Gastrocnemius medialis (tissue), 4 donors: ENCODE results near the gene SRRM3. TPM values are rescaled to one million over a fixed set of nuclear protein-coding genes. Genes with fewer than 3 reads are reported as not detected.

ENCODE experiments used
- ATAC-seq, 2 donors: fragments of 150-250 bp; one replicate each; pipeline ENCODE4 v1.9.1; 2016
- DNase-seq, 2 donors: peaks; one replicate each; pipeline ENCODE4 v3.0.0-alpha.2; 2019
- H3K27ac ChIP-seq, 4 donors: fragments of 200-600 bp; sonication (generic); 1 replicate in 1 of 4; 2 replicates in 3 of 4; pipeline ENCODE4 v1.5.1; 2016 to 2018; ENCODE audit warnings: mild to moderate bottlenecking in 2 of 4, moderate library complexity in 1 of 4
- H3K27me3 ChIP-seq, 3 donors: fragments of 200-600 bp; sonication (generic) in 2 of 3; 1 replicate in 1 of 3; 2 replicates in 2 of 3; pipeline versions ENCODE4 v1.5.1 to v1.6.0; 2016 to 2019; ENCODE audit warnings: mild to moderate bottlenecking in 1 of 3, moderate library complexity in 1 of 3
- H3K36me3 ChIP-seq, 2 donors: fragments of 200-600 bp; sonication (generic) in 1 of 2; one replicate each; pipeline ENCODE4 v1.5.1; 2017 to 2018
- H3K4me1 ChIP-seq, 2 donors: fragments of 200-600 bp; sonication (generic) in 1 of 2; one replicate each; pipeline ENCODE4 v1.5.1; 2016 to 2017; ENCODE audit warnings: mild to moderate bottlenecking in 2 of 2
- H3K4me3 ChIP-seq, 4 donors: fragments of 200-600 bp; sonication (generic) in 3 of 4; 1 replicate in 1 of 4; 2 replicates in 3 of 4; pipeline ENCODE4 v1.5.1; 2016 to 2019; ENCODE audit warnings: mild to moderate bottlenecking in 2 of 4
- H3K9me3 ChIP-seq, 3 donors: fragments of 200-600 bp; sonication (generic) in 2 of 3; 1 replicate in 1 of 3; 2 replicates in 2 of 3; pipeline ENCODE4 v1.5.1; 2016 to 2019
- POLR2A ChIP-seq, 2 donors: fragments of 450-650 bp; IDR thresholded peaks; one replicate each; pipeline ENCODE4 v1.6.1; 2017; ENCODE audit warnings: antibody characterized with exemption in 2 of 2, mild to moderate bottlenecking in 2 of 2, moderate library complexity in 2 of 2
- in situ Hi-C, 4 donors: fragments of 200-750 bp; cut with MboI; loops; one replicate each; pipeline versions ENCODE4 v1.15.0 to v1.8.0; 2017; ENCODE audit warnings: low sequenced_read_pairs in 4 of 4
- intact Hi-C: fragments of 100-400 bp; cut with DNase I; formaldehyde crosslinking; loops from one replicate; pipeline ENCODE4 v1.15.1; 2023; ENCODE audit warnings: low total_unique reads
- total RNA-seq, 4 donors: library from RNA; depleted of rRNA; stranded (reverse); fragments of >200 nt; gene quantifications; one replicate each; pipeline versions ENCODE4 v1.1.0 to v1.2.3, GENCODE V29; 2016
- TF ChIP-seq, protein P1 (sequence below), 5 experiments: fragments of 450-650 bp in 3 of 5; fragments of 200-600 bp in 2 of 5; sonication (generic) in 2 of 5; IDR thresholded peaks in 4 of 5; conservative IDR thresholded peaks in 1 of 5; 1 replicate in 4 of 5; 2 replicates in 1 of 5; pipeline ENCODE4 v1.5.1; 2016 to 2019; ENCODE audit warnings: antibody characterized with exemption in 5 of 5, mild to moderate bottlenecking in 3 of 5, moderate library complexity in 3 of 5

SRRM3 gene
- total RNA-seq, 4 donors from 2014 or later = 0.53 to 1.2 (median 0.84) TPM

DNA sequence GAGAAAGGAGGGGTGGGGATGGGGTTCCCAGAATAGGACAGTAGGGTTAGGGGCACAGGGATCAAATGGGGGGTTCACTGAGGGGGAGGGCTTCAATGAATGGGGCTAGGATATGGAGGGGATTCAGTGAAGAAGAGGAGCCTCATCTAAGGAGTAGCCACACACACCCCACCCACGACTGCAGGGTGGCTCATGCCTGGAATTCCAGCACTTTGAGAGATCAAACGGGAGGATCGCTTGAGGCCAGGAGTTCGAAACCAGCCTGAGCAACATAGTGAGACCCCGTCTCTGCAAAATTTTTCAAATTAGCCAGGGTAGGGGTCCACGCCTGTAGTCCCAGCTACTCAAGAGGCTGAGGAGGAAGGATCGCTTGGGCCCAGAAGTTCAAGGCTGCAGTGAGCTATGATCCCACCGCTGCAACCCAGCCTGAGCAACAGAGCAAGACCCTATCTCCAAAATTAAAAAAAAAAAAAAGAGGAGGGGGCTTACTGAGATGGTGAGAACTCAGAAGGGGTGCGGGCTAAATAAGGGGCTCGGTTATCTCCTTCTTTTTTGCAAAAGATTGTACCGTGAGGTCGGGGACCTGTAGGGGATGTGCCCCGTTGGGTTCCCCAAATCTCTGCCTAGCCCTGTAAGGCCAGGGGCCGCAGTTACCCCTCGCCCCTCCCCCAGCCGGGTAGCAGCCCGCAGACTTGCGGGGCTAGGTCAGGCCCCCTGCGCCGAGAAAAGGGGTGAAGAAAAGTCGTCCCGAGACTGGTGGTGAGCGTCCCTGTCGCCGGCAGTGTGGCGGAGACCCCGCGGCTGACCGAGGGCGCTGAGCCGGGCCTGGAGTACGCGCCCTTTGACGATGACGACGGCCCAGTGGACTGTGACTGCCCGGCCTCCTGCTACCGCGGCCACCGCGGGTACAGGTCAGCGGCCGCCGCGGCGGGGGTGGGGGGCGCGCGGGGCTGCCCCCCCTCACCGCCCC, 57.7 kb downstream of the SRRM3 start:
- no peaks in the 10 kb centered on the region for H3K36me3 ChIP-seq
- H3K4me1 ChIP-seq = no peaks in the 10 kb centered on the region
- intact Hi-C loops = loop anchor here (5.0 kb wide), 1 partner anchor 82 kb away; no protein-coding TSS in a partner anchor
- no peak for DNase-seq
- H3K27ac ChIP-seq = no peak overlapping the region
- in situ Hi-C loops = no loop called here
- H3K4me3 ChIP-seq = peak overlapping the region; percentile 26 to 50 (median 36)
- peaks cover 17 to 36% (median 26%) of the 10 kb centered on the region in 3 donors for H3K27me3 ChIP-seq
- H3K9me3 ChIP-seq = no peaks in the 10 kb centered on the region
- no peak for TF ChIP-seq POLR2A (IDR thresholded peaks at IDR 0.05)
- TF ChIP-seq, protein P1, sequence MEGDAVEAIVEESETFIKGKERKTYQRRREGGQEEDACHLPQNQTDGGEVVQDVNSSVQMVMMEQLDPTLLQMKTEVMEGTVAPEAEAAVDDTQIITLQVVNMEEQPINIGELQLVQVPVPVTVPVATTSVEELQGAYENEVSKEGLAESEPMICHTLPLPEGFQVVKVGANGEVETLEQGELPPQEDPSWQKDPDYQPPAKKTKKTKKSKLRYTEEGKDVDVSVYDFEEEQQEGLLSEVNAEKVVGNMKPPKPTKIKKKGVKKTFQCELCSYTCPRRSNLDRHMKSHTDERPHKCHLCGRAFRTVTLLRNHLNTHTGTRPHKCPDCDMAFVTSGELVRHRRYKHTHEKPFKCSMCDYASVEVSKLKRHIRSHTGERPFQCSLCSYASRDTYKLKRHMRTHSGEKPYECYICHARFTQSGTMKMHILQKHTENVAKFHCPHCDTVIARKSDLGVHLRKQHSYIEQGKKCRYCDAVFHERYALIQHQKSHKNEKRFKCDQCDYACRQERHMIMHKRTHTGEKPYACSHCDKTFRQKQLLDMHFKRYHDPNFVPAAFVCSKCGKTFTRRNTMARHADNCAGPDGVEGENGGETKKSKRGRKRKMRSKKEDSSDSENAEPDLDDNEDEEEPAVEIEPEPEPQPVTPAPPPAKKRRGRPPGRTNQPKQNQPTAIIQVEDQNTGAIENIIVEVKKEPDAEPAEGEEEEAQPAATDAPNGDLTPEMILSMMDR (IDR thresholded peaks at IDR 0.05 in 4 of 5, conservative IDR thresholded peaks at IDR 0.05 in 1 of 5) = no peak
- ATAC-seq = no peak

DNA sequence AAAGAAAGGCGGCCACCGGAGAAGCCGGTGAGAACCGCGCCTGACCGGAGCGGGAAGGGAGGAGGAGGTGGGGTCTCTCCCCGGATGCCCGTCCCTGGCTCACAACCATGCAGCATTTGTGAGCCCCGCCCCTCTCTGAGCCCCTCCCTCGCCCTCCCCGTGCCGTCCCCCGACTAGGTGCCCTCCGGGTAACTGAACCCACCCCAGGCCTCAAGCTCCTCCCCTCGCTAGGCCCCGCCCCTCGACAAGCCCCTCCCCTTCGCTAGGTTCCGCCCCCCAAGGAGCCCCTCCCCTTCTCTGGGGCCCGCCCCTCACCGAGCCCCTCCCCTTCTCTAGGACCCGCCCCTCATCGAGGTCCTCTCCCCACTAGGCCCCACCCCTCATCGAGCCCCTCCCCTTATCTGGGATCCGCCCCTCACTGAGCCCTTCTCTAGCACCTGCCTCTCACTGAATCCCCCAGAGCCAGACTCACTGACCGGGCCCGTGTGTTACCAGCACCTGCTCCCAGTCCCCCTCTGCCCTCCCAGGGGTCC, 58.5 kb downstream of the SRRM3 start:
- ATAC-seq = peak in 1 of 2 donors; percentile 32
- H3K4me3 ChIP-seq = peak overlapping the region; percentile 26 to 50 (median 36)
- no peak for TF ChIP-seq POLR2A (IDR thresholded peaks at IDR 0.05)
- TF ChIP-seq, protein P1 (IDR thresholded peaks at IDR 0.05 in 4 of 5, conservative IDR thresholded peaks at IDR 0.05 in 1 of 5) = no peak
- in situ Hi-C loops = no loop called here
- no peaks in the 10 kb centered on the region for H3K9me3 ChIP-seq
- H3K27ac ChIP-seq = no peak overlapping the region
- H3K4me1 ChIP-seq = no peaks in the 10 kb centered on the region
- DNase-seq = no peak
- intact Hi-C loops = loop anchor here (5.0 kb wide), 1 partner anchor 83 kb away; no protein-coding TSS in a partner anchor
- peaks cover 17 to 36% (median 26%) of the 10 kb centered on the region in 3 donors for H3K27me3 ChIP-seq
- H3K36me3 ChIP-seq = no peaks in the 10 kb centered on the region

DNA sequence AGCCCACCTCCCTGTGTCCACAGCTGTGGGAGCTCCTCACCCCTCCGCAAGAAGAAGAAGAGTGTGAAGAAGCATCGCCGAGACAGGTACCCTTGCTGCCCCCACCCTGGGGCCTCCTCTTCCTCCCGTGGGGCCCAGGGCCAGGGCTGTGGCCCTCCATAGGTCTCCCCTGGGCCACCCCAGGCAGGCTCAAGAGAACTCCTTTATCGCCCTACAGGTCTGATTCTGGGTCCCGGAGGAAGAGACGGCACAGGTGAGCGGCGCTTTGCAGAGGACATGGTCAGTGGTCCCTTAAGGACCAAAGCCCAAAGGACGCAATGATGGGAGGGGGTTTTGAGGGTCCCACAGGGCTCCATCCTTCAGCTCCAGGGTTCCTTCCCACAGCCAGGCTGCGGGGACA, 59.6 kb downstream of the SRRM3 start:
- in situ Hi-C loops = no loop called here
- DNase-seq (no peak), ATAC-seq (no peak)

DNA sequence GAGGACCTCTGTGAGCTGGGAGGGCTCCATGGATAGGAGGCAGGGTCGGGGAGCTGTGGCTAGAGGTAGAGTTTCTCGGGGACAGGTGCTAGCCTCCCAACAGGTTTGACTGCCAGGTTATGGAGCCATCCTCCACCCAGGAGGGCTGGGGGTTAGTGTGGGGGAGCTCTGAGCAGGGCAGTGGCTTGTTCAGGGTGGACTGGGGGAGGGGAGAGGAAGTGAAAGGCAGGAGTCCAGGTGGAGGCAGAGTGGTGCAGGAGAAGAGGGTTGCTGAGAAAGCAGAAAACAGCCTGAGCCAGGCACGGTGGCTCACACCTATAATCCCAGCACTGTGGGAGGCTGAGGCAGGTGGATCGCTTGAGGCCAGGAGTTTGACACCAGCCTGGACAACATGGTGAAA, 60.2 kb downstream of the SRRM3 start:
- peaks cover 22 to 41% (median 30%) of the 10 kb centered on the region in 3 donors for H3K27me3 ChIP-seq
- ATAC-seq (no peak), DNase-seq (no peak)
- no peak overlapping the region for H3K4me3 ChIP-seq
- intact Hi-C loops (loop anchor here (5.0 kb wide), 1 partner anchor 85 kb away; no protein-coding TSS in a partner anchor), in situ Hi-C loops (no loop called here)
- TF ChIP-seq, protein P1 (IDR thresholded peaks at IDR 0.05 in 4 of 5, conservative IDR thresholded peaks at IDR 0.05 in 1 of 5) = no peak
- no peak for TF ChIP-seq POLR2A (IDR thresholded peaks at IDR 0.05)
- H3K4me1 ChIP-seq = peaks cover 0 to 4% of the 10 kb centered on the region in 2 donors
- H3K27ac ChIP-seq = no peak overlapping the region
- H3K9me3 ChIP-seq = no peaks in the 10 kb centered on the region
- H3K36me3 ChIP-seq = no peaks in the 10 kb centered on the region

More for the DNA sequence above, 59.6 kb downstream of the SRRM3 start:
- intact Hi-C loops = loop anchor here (5.0 kb wide), 1 partner anchor 84 kb away; no protein-coding TSS in a partner anchor
- H3K27ac ChIP-seq = no peak overlapping the region
- TF ChIP-seq, protein P1 (IDR thresholded peaks at IDR 0.05 in 4 of 5, conservative IDR thresholded peaks at IDR 0.05 in 1 of 5) = no peak
- TF ChIP-seq POLR2A (IDR thresholded peaks at IDR 0.05) = no peak
- H3K4me1 ChIP-seq = no peaks in the 10 kb centered on the region
- no peak overlapping the region for H3K4me3 ChIP-seq
- H3K9me3 ChIP-seq = no peaks in the 10 kb centered on the region
- H3K36me3 ChIP-seq = no peaks in the 10 kb centered on the region
- H3K27me3 ChIP-seq = peaks cover 17 to 36% (median 26%) of the 10 kb centered on the region in 3 donors
